K562 (cell line): Measurements from ENCODE around the gene LRRC39. TPM values are rescaled to one million over a fixed set of nuclear protein-coding genes. Genes with fewer than 3 reads are reported as not detected.
A peak's percentile ranks its signal among the peaks of the same experiment; 100 is the strongest.

Experiments used
- CBX3 ChIP-seq, 2 experiments: IDR thresholded peaks; 1 replicate in 1 of 2; 2 replicates in 1 of 2; pipeline ENCODE4 v1.6.1; 2012; ENCODE audit warnings: inconsistent platforms in 2 of 2, low read length in 2 of 2, borderline replicate concordance in 1 of 2, control low read depth in 1 of 2
- CHD1 ChIP-seq: fragments of 200-600 bp; sonication (generic); IDR thresholded peaks from one replicate; pipeline ENCODE4 v1.6.1; 2012; ENCODE audit warnings: mild to moderate bottlenecking, moderate library complexity, low read length, inconsistent platforms
- polyA plus RNA-seq, 8 experiments: library from polyadenylated mRNA; depleted of rRNA in 4 of 8; stranded (reverse) in 5 of 8; unstranded in 3 of 8; fragments of >200 nt; fragmentation: Nextera tagmentation in 2 of 8; fragmentation: Illumina TruSeq in 1 of 8; extraction: Ambion mirVana in 2 of 8; extraction: Trizol in 1 of 8; gene quantifications; 2 replicates each; pipeline versions ENCODE4 v1.2.1 to v1.2.3, GENCODE V29; 2011 to 2014; ENCODE audit warnings: inconsistent platforms in 1 of 8, missing spikeins in 1 of 8
- total RNA-seq, 7 experiments: library from RNA; depleted of rRNA in 6 of 7; stranded (reverse); fragments of >200 nt in 6 of 7; fragmentation: Illumina TruSeq in 2 of 7; extraction: Trizol in 2 of 7; gene quantifications; 2 replicates each; pipeline versions ENCODE4 v1.2.1 to v1.2.3, GENCODE V29; 2011 to 2021; ENCODE audit warnings: low replicate concordance in 1 of 7
- TF ChIP-seq, protein P1 (sequence below): fragments of 450-650 bp; IDR thresholded peaks from 2 replicates; pipeline ENCODE4 v1.6.1; 2016; ENCODE audit warnings: mild to moderate bottlenecking, moderate library complexity

LRRC39 gene
- total and polyA plus RNA-seq, 9 of the 15 experiments (the other 6 are each of a cell fraction or from before 2014, with no cell fraction given), result 1.00 to 3.1 (median 1.3) TPM

DNA sequence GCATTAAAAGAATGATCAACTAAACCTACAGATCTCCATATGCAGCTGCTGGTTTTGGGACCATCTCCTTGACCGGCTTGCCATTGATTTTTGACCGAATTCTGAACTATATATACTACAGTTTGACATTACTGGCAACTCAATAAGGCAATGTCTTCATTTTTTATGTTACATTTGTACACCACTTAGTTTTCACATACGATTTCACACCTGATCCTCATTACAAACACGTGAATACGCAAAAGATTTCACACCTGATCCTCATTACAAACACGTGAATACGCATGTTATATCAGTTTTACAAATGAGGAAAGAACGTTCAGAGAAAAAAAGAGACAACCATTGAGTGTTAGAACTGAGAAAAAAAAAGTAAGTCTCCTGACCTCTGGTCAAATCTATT lies 46.4 kb downstream of the LRRC39 start (continued):
- TF ChIP-seq, protein P1, sequence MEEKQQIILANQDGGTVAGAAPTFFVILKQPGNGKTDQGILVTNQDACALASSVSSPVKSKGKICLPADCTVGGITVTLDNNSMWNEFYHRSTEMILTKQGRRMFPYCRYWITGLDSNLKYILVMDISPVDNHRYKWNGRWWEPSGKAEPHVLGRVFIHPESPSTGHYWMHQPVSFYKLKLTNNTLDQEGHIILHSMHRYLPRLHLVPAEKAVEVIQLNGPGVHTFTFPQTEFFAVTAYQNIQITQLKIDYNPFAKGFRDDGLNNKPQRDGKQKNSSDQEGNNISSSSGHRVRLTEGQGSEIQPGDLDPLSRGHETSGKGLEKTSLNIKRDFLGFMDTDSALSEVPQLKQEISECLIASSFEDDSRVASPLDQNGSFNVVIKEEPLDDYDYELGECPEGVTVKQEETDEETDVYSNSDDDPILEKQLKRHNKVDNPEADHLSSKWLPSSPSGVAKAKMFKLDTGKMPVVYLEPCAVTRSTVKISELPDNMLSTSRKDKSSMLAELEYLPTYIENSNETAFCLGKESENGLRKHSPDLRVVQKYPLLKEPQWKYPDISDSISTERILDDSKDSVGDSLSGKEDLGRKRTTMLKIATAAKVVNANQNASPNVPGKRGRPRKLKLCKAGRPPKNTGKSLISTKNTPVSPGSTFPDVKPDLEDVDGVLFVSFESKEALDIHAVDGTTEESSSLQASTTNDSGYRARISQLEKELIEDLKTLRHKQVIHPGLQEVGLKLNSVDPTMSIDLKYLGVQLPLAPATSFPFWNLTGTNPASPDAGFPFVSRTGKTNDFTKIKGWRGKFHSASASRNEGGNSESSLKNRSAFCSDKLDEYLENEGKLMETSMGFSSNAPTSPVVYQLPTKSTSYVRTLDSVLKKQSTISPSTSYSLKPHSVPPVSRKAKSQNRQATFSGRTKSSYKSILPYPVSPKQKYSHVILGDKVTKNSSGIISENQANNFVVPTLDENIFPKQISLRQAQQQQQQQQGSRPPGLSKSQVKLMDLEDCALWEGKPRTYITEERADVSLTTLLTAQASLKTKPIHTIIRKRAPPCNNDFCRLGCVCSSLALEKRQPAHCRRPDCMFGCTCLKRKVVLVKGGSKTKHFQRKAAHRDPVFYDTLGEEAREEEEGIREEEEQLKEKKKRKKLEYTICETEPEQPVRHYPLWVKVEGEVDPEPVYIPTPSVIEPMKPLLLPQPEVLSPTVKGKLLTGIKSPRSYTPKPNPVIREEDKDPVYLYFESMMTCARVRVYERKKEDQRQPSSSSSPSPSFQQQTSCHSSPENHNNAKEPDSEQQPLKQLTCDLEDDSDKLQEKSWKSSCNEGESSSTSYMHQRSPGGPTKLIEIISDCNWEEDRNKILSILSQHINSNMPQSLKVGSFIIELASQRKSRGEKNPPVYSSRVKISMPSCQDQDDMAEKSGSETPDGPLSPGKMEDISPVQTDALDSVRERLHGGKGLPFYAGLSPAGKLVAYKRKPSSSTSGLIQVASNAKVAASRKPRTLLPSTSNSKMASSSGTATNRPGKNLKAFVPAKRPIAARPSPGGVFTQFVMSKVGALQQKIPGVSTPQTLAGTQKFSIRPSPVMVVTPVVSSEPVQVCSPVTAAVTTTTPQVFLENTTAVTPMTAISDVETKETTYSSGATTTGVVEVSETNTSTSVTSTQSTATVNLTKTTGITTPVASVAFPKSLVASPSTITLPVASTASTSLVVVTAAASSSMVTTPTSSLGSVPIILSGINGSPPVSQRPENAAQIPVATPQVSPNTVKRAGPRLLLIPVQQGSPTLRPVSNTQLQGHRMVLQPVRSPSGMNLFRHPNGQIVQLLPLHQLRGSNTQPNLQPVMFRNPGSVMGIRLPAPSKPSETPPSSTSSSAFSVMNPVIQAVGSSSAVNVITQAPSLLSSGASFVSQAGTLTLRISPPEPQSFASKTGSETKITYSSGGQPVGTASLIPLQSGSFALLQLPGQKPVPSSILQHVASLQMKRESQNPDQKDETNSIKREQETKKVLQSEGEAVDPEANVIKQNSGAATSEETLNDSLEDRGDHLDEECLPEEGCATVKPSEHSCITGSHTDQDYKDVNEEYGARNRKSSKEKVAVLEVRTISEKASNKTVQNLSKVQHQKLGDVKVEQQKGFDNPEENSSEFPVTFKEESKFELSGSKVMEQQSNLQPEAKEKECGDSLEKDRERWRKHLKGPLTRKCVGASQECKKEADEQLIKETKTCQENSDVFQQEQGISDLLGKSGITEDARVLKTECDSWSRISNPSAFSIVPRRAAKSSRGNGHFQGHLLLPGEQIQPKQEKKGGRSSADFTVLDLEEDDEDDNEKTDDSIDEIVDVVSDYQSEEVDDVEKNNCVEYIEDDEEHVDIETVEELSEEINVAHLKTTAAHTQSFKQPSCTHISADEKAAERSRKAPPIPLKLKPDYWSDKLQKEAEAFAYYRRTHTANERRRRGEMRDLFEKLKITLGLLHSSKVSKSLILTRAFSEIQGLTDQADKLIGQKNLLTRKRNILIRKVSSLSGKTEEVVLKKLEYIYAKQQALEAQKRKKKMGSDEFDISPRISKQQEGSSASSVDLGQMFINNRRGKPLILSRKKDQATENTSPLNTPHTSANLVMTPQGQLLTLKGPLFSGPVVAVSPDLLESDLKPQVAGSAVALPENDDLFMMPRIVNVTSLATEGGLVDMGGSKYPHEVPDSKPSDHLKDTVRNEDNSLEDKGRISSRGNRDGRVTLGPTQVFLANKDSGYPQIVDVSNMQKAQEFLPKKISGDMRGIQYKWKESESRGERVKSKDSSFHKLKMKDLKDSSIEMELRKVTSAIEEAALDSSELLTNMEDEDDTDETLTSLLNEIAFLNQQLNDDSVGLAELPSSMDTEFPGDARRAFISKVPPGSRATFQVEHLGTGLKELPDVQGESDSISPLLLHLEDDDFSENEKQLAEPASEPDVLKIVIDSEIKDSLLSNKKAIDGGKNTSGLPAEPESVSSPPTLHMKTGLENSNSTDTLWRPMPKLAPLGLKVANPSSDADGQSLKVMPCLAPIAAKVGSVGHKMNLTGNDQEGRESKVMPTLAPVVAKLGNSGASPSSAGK, result peak; percentile 95
- TF ChIP-seq CBX3 (IDR thresholded peaks at IDR 0.05; ENCODE audit: borderline replicate concordance in 1 of 2, low read length in 2 of 2) (peak in 1 of 2 experiments; percentile 13; a peak in 1 of 3 replicates), CHD1 (peak; percentile 11)
